HEK293 (cell line): ENCODE measurements around the gene TMSB4X.

ENCODE experiments used
- KLF10 ChIP-seq: fragments of 450-650 bp; IDR thresholded peaks from 2 replicates; pipeline ENCODE4 v1.5.1; 2018; ENCODE audit warnings: missing biosample characterization, mild to moderate bottlenecking, missing genetic modification characterization
- KLF9 ChIP-seq: fragments of 450-650 bp; formaldehyde crosslinking; IDR thresholded peaks from 2 replicates; pipeline ENCODE4 v1.5.1; 2016; ENCODE audit warnings: missing biosample characterization, missing genetic modification characterization, low read depth
- OVOL3 ChIP-seq: fragments of 450-650 bp; formaldehyde crosslinking; IDR thresholded peaks from 2 replicates; pipeline ENCODE4 v1.5.1; 2016; ENCODE audit warnings: missing biosample characterization, missing genetic modification characterization
- TRIM28 ChIP-seq: IDR thresholded peaks from 2 replicates; pipeline ENCODE4 v1.6.1; 2011; ENCODE audit warnings: low read length, control low read depth, borderline replicate concordance
- ZBTB20 ChIP-seq: fragments of 450-650 bp; formaldehyde crosslinking; IDR thresholded peaks from 2 replicates; pipeline ENCODE4 v1.5.1; 2016; ENCODE audit warnings: missing biosample characterization, missing genetic modification characterization
- ZNF24 ChIP-seq: fragments of 450-650 bp; formaldehyde crosslinking; IDR thresholded peaks from 2 replicates; pipeline ENCODE4 v1.5.1; 2016; ENCODE audit warnings: missing biosample characterization, missing genetic modification characterization
- TF ChIP-seq, protein P1 (sequence below): fragments of 450-650 bp; formaldehyde crosslinking; IDR thresholded peaks from 2 replicates; pipeline ENCODE4 v1.5.1; 2016; ENCODE audit warnings: missing biosample characterization, missing genetic modification characterization
- TF ChIP-seq, protein P2 (sequence below): fragments of 450-650 bp; formaldehyde crosslinking; IDR thresholded peaks from 2 replicates; pipeline ENCODE4 v1.5.1; 2016; ENCODE audit warnings: missing biosample characterization, missing genetic modification characterization
- TF ChIP-seq, protein P3 (sequence below): fragments of 450-650 bp; formaldehyde crosslinking; IDR thresholded peaks from 2 replicates; pipeline ENCODE4 v1.5.1; 2016; ENCODE audit warnings: missing biosample characterization, missing genetic modification characterization

DNA sequence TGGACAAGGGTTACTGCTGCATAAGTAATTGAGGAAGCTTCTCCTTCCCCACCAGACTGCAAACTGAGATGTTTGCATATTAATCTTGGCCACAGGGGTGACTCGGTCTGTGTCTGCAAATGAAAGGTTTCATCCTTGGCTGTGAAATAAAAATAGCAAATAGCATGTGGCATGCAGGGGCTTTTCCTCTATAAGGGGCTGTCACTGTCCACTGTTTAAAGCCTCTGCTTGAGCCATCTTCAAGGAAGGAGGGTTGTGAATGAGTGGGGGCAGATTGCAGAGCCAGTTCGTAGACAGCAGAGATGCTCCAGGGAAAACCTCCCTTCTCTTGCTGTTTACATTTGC, 33.3 kb downstream of the TMSB4X start:
- TF ChIP-seq, protein P1, sequence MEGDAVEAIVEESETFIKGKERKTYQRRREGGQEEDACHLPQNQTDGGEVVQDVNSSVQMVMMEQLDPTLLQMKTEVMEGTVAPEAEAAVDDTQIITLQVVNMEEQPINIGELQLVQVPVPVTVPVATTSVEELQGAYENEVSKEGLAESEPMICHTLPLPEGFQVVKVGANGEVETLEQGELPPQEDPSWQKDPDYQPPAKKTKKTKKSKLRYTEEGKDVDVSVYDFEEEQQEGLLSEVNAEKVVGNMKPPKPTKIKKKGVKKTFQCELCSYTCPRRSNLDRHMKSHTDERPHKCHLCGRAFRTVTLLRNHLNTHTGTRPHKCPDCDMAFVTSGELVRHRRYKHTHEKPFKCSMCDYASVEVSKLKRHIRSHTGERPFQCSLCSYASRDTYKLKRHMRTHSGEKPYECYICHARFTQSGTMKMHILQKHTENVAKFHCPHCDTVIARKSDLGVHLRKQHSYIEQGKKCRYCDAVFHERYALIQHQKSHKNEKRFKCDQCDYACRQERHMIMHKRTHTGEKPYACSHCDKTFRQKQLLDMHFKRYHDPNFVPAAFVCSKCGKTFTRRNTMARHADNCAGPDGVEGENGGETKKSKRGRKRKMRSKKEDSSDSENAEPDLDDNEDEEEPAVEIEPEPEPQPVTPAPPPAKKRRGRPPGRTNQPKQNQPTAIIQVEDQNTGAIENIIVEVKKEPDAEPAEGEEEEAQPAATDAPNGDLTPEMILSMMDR (tag by site-specific recombination) = no peak
- TF ChIP-seq ZBTB20 (tag by site-specific recombination) (no peak), TRIM28 (no peak), OVOL3 (no peak), KLF10 (tag by site-specific recombination) (no peak), ZNF24 (no peak), KLF9 (tag by site-specific recombination) (no peak)
- TF ChIP-seq, protein P2, sequence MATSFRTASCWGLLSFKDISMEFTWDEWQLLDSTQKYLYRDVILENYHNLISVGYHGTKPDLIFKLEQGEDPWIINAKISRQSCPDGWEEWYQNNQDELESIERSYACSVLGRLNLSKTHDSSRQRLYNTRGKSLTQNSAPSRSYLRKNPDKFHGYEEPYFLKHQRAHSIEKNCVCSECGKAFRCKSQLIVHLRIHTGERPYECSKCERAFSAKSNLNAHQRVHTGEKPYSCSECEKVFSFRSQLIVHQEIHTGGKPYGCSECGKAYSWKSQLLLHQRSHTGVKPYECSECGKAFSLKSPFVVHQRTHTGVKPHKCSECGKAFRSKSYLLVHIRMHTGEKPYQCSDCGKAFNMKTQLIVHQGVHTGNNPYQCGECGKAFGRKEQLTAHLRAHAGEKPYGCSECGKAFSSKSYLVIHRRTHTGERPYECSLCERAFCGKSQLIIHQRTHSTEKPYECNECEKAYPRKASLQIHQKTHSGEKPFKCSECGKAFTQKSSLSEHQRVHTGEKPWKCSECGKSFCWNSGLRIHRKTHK (tag by site-specific recombination) = no peak
- TF ChIP-seq, protein P3, sequence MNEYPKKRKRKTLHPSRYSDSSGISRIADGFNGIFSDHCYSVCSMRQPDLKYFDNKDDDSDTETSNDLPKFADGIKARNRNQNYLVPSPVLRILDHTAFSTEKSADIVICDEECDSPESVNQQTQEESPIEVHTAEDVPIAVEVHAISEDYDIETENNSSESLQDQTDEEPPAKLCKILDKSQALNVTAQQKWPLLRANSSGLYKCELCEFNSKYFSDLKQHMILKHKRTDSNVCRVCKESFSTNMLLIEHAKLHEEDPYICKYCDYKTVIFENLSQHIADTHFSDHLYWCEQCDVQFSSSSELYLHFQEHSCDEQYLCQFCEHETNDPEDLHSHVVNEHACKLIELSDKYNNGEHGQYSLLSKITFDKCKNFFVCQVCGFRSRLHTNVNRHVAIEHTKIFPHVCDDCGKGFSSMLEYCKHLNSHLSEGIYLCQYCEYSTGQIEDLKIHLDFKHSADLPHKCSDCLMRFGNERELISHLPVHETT = no peak
